Hindlimb muscle (tissue), 1 donor: Measurements from ENCODE around the gene CA6. TPM values are rescaled to one million over a fixed set of nuclear protein-coding genes. Genes with fewer than 3 reads are reported as not detected.
"Not testable (repeated sequence)": the region's sequence is repeated elsewhere in the genome, so short reads cannot be mapped to it uniquely, and the experiment has no call there.

Experiments used
- DNase-seq: peaks from one replicate; pipeline ENCODE4 v3.0.0-alpha.2; 2013
- polyA plus RNA-seq: library from polyadenylated mRNA; unstranded; fragments of 120-200 nt; gene quantifications from one replicate; pipeline ENCODE4 v1.2.1, GENCODE V29; 2013; ENCODE audit not compliant: insufficient read length

CA6 gene
- not detected for polyA plus RNA-seq

DNA sequence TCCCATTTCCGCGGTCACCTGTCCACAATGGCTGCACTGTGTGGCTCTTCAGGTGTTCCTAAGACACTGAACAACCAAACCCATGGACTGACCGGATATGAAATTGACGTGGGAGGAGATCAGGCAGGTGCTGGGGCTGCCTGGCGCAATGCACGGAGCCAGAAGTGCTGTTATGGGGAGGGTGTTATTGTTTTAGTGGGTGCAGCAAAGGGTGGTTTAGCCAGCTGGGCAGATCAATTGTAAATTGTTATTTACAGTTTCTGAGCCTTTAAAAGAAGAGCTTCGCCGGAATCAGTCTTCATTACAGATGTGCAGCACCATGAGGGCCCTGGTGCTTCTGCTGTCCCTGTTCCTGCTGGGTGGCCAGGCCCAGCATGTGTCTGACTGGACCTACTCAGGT is at the start of gene CA6:
CA6 (plus strand) TSS at position 301 of the 400 bp plus-strand sequence; CDS start at position 320, 19 bp downstream.
- DNase-seq: no peak

- not testable (repeated sequence) for DNase-seq
These were observed 48.9 kb upstream of the CA6 start for GRCh38 chr1:8896775-8897174.

DNA sequence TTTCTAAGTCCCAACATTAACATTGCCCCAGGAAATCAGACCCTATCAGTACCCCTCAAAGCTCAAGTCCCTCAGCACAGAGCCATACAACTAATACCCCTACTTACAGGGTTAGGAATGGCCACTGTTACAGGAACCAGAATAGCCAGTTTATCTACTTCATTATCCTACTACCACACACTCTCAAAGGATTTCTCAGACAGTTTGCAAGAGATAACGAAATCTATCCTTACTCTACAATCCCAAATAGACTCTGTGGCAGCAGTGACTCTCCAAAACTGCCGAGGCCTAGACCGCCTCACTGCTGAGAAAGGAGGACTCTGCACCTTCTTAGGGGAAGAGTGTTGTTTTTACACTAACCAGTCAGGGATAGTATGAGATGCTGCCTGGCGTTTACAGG is 48.2 kb upstream of the CA6 start:
- DNase-seq: not testable (repeated sequence)

- not testable (repeated sequence) for DNase-seq
These were observed 47.2 kb upstream of the CA6 start for GRCh38 chr1:8898418-8898817.

DNA sequence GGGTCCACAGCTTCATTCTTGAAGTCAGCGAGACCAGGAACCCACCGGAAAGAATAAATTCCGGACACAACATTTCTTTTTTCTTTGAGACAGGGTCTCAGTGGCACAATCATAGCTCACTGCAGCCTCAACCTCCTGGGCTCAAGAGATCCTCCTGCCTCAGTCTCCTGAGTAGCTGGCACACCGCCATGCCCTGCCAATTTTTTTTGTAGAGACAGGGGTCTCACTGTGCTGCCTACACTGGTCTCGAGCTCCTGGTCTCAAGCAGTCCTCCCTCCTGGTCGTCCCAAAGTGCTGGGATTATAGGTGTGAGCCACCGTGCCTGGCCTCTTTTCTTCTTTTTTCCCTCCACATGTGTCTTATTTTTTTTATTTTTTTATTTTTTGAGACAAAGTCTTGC is 46.6 kb upstream of the CA6 start:
- no peak for DNase-seq

DNA sequence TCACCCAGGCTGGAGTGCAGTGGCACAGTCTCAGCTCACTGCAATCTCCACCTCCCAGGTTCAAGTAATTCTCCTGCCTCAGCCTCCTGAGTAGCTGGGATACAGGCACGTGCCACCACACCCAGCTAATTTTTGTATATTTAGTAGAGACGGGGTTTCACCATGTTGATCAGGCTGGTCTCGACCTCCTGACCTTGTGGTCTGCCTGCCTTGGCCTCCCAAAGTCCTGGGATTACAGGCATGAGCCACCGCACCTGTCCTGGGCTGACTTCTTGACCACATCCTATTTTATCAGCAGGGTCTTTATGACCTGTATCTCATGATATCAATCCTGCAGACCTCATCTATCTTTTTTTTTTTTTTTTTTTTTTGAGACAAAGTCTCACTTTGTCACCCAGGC is 45.0 kb upstream of the CA6 start:
- not testable (repeated sequence) for DNase-seq

DNA sequence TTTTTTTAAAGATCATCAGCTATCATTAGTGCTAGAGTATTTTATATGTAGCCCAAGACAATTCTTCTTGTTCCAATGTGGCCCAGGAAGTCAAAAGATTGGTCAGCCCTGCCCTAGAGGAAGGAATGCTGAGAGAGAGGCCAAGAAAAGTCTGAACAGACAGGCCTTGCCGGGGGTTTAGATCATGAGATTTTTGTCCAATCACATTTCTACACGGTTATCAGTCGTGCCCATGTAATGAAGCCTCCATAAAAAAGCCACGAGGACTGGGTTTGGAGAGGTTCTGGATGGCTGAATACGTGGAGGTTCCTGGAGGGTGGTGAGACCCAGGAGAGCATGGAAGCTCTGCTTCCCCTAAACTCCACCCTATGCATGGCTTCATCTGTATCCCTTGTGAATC is 42.9 kb upstream of the CA6 start:
- no peak for DNase-seq

GRCh38 chr1:8903410-8903809 is 42.3 kb upstream of the CA6 start:
- no peak for DNase-seq

DNA sequence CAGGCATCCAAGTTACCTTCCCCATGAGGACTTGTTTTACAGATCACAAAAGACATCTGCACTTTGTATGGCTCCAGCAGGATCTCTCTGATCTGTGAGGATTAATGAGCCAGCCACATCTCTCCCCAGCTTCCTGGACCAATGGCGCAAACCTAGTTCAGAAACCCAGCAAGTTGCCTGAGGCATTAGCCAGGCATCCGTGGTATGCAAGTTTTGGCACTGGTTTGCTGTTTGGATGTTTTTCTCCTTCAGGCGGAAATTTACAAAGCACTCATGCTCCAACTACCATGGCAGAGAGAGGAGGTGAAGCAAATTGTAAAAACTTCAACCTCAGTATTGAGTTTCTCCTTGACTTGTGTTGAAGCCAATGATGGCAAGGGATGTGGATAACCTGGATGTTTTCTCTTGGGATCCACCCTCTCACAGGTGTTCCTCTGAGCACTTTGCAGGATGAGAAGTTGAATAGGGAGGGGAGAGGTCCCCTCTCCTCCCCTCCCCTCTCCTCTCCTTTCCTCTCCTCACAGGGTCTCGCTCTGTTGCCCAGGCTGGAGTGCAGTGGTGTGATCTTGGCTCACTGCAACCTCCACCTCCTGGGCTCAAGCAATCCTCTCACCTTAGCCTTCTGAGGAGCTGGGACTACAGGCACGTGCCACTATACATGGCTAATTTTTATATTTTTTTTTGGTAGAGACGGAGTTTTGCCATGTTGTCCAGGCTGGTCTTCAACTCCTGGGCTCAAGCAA is 41.6 kb upstream of the CA6 start:
- DNase-seq: no peak

GRCh38 chr1:8905582-8906191 is 40.0 kb upstream of the CA6 start:
- DNase-seq: peak; percentile 70

DNA sequence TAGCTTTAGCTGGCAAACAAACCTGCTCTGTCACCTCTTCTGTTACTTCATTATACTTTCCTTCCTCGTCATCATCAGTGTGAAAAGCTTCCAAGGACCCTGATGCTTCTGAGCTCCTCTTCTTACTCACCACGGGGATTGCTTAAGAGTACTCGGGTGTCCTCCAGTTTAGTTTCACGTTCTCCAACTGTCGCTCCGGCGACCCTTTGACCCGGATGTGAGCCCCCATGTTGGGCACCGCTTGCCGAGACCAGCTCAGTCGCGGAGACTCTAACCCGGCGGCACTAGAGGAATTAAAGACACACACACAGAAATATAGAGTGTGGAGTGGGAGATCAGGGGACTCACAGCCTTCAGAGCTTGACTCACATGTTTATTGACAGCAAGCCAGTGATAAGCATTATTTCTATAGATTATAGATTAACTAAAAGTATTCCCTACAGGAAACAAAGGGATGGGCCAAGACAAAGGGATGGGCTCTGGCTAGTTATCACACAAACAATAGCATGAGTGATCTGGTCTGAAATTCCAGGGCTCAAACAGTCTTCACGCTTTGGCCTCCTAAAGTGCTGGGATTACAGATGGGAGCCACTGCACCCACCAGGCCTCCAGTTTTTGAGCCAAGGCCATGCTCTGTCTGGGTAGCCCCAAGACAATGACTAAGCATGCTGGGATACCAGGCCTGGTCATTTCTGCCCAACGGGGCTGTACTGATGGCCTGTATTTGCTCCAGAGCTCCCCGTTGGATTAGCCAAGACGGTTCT is 37.1 kb upstream of the CA6 start:
- no peak for DNase-seq

GRCh38 chr1:8910331-8910730 is 35.3 kb upstream of the CA6 start:
- no peak for DNase-seq

DNA sequence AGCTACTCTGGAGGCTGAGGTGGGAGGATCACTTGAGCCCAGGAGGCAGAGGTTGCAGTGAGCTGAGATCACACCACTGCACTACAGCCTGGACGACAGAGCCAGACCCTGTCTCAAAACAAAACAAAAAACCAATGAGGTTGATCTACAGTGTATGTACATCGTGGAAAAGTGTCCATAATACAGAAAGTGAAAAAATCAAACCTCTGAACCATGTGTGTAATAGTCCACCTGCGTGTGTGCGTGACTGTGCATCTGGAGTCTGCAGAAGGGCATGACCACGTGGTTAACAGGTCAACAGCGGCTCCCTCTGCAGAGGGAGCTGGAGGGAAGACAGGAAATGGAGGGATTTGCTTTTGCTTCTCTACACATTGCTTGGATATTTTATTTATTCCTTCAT is 34.8 kb upstream of the CA6 start:
- DNase-seq: no peak

- DNase-seq: no peak
These were observed 34.0 kb upstream of the CA6 start for GRCh38 chr1:8911416-8912309.

DNA sequence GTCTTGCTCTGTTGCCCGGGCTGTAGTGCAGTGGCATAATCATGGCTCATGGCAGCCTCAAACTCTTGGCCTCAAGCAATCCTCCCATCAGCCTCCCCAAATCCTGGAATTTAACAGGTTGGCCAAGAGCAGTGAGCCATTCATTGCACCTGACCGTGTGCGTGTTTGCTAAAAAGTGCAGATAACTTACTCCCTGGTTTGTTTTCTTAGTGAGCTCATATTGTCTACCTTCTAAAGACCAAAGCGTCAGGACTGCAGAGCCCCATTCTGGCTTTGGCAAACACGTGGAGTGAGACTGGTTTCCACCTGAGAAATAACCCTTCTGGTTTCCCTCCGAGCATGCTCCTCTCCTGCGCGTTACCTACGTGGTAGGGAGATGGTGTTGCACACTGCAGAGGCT is 32.2 kb upstream of the CA6 start:
- DNase-seq: no peak

- DNase-seq: no peak
These were observed 31.2 kb upstream of the CA6 start for GRCh38 chr1:8914466-8914865.

DNA sequence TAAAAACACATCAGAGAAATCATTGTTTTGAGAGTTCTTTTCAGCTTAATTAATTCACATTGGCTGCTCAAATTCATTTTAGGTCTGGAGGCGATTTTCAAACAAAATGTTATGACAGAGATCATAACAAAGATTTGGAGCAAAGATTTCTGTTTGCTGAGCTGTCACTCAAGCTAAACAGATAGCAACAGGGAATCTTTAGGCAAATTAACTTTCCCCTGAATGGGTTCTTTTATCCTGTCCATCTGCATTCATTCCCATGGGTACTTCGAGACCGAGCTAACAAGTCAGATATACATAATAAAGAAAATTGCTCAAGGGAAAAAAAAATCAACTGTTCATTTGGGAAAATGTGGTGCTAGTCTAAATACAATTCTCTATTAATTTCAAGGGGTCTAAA is 30.2 kb upstream of the CA6 start:
- no peak for DNase-seq

- DNase-seq: not testable (repeated sequence)
These were observed 28.1 kb upstream of the CA6 start for GRCh38 chr1:8917536-8917935.

- no peak for DNase-seq
These were observed 22.7 kb upstream of the CA6 start for GRCh38 chr1:8922962-8923361.

GRCh38 chr1:8925406-8925805 is 20.3 kb upstream of the CA6 start:
- DNase-seq: no peak

GRCh38 chr1:8925960-8926359 is 19.7 kb upstream of the CA6 start:
- no peak for DNase-seq
